CD4-positive, alpha-beta T cell treated with Interleukin-10 for 1 hour (primary cell): Measurements from ENCODE around the gene OMD.
"Not testable (repeated sequence)": the region's sequence is repeated elsewhere in the genome, so short reads cannot be mapped to it uniquely, and the experiment has no call there.

Experiments
- DNase-seq: peaks from one replicate; pipeline ENCODE4 v3.0.0-alpha.2; 2020

Gene OMD

DNA sequence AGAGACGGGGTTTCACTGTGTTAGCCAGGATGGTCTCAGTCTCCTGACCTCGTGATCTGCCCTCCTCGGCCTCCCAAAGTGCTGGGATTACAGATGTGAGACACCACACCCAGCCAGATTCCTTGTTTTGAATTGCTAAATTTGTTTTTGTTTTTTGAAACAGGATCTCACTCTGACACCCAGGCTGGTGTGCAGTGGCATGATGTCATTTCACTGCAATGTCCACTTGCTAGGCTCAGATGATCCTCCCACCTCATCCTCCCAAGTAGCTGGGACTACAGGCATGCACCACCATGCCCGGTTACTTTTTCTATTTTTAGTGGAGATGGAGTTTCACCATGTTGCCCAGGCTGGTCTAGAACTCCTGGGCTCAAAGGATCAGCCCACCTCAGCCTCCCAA, 13.1 kb downstream of the OMD start:
- not testable (repeated sequence) for DNase-seq

DNA sequence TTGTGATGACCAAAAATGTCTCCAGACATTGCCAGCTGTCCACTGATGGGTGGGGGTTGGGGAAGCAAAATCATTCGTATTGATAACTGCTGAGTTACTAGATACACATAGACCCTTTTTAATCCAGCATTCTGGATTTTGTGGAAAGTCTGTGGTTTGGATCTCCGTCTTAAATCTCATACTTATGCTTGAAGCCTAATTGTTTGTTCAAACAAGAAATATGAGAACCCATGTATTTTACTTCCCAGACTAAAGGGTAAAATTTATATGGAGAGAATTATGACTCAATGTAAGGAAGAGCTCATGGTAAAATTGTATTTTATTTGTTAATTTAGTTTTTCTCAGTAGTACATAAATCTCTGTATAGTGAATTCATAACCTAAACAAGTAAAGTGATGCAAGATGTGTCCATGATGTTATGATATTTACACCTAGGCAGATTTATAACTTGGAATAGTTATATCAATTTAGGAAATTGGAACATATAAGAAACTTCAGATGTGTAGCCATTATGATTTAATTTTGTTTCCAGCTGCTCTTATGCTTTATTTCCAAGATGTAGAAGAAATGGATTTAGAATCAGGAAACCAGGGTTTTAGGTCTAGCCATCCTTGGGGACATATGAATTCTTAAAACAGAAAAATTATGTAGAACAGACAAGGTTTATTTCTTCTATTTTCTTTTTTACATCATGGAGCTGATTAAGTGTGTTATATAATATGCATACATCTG, 15.4 kb downstream of the OMD start:
- DNase-seq: no peak

DNA sequence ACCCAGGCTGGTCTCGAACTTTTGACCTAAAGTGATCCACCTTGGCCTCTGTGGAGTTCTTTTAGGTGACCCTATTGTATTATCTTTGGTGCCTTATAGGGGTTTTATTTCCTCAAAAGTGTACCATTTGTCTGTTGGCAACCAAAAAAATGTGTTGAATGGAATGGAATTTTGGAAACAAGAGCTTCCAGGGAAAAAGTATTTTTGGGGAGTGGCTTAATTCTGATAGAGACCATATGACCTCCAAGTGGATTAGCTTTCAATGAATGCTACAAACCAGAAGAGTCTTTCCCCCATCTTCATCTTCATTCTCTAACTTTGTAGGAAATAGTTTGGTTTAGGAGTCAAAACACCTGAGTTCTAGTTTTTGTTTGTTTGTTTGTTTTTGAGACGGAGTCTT, 16.5 kb downstream of the OMD start:
- no peak for DNase-seq

DNA sequence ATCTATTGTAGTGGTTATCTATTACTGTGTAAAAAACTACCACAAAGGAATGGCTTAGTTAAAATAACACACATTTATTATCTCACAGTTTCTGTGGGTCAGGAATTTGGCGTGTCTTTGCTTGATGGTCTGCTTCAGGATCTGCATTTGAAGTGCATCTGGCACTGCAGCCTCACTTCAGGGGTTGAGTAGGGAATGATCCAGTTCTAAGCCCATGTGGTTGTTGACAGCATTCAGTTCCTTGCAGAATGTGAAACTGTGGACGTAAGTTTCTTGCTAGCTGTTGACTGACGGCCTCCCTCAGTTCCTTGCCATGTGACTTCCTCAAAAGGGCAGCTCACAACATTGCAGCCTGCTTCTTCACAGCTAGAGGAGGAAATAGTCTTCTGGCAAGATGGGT, 17.8 kb downstream of the OMD start:
- peak; percentile 56 for DNase-seq

DNA sequence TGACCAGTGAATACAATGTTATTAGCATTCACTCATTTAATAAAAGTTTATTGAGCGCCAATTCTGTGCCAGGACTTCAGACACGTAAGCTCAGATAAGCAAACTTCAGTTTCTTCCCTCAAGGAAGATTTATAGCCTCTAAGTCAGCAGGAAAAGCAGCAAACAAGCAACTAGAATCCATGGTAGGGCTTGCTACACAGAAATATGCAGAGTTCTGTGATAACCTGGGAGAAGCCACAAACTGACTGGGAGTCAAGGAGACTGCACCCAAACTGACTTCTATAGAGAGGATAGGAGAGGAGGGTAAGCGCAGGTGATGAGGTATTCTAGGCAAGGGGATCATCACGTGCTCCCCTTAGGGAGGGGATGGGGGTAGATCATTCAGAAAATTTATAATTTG, 18.5 kb downstream of the OMD start:
- DNase-seq: no peak

DNA sequence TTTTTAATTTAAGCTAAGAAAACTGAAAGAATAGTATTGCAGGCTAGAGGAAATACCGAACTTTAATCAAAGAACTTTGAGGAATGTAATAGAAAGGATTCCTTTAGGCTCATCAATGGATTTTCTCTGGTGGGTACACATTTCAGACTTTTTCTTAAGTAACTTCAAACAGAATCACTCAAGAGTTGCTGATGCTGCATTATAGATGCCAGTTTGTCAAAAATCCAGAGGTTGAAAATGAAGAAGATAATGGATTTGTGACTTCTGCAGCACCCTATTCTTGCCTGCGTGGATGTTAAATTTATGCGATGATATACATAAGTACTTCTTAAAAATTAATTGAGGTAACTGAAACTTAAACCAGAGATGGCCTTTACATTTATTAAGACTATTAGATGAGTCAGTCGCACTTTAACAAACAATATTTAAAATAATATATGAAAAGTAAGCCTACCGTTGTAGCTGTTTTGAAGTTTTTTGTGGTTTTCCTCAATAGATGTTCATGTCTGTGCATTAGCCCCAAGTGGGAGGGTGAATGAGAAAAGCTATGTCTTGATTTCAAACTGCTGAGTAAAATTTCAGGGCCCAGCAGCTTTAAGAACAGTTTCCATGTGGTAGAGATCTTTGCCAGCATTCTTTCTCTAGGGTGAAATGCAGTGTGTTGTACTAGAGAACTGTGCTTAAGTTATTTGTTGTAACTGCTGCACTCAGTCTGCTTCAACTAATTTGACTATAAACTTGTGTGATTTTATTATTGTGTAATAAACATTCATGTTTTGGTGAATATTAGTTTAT, 20.0 kb downstream of the OMD start, which contains the start of gene OGN:
TSS of gene OGN (minus strand) at position 537 of the 795 bp plus-strand sequence. CDS start 1,171 bp downstream, outside the sequence.
- DNase-seq: no peak

DNA sequence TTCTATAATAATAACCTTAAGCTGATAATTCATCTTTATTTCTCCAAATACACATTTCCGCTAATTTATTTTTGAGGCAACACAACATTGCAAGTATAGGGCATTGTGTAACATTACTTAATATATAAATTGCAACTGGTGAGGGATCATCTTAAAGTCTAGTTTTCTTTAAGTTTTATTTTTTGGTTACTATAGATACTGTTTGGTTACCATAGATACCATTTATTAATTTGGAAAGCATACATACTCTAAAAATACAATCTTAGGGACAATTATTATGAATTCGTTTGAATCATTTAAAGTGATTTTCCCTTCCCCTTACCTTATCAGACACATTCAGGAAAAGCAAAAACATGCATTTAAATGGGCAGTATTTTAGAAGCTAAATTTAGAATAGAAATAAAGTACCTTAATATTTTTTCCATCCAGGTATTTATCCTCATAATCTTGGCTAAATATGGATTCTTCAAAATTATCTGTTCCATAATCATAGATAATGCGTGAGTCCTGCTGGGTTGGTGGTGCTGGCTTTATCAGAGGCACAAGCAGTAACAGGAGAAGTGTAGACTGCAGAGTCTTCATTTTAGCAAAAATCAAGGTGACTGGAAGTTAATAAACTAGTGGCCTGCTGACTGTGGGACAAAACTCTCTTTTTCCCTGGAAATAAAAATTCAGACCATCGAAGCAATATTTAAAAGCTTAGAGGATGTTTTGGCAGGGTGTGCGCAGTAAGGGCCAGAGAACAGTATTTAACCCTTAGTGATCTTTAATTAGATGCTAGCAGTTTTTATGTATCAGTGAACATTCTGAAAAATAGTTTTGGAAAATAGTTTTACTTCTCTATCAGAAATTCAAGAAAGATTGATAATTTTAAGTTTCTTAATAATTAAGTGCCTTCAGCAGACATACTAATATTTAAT, 21.2 kb downstream of the OMD start:
- no peak for DNase-seq

DNA sequence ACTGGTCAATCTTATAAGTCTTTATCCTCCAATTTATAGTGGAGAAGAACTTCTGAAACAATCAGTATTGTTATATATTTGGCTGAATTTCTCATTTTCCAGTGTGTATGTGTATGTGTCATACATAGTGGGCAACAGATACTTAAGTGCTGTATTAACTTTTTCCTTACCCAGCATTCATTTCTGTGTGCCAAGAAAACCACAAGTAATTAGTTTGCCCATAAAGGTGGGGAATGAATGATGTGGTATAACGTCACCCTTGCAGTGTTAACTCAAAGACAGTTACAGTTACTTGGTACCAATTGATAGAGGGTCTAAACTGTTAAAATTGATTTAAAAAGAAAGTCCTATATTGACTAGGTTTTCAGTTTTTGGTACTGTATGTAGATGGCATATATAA, 21.9 kb downstream of the OMD start:
- no peak for DNase-seq

DNA sequence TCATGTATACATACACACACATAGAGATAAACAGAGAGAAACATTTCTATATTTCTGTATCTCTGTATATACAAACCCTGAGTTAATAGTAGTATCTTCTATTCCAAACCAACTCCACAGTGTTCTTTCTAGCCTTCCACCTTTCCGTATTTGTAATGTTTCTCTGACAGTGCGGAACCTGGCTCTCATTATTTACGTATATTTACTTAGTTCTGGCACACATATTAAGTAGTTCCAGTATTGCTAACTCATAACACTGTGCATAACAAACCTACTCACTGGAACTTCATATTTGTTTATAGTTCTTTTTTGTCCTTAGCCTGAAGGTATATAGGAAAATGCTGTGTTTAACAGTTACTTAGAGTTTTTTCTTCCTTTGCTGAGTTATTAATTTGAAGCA, 26.4 kb downstream of the OMD start:
- DNase-seq: no peak

DNA sequence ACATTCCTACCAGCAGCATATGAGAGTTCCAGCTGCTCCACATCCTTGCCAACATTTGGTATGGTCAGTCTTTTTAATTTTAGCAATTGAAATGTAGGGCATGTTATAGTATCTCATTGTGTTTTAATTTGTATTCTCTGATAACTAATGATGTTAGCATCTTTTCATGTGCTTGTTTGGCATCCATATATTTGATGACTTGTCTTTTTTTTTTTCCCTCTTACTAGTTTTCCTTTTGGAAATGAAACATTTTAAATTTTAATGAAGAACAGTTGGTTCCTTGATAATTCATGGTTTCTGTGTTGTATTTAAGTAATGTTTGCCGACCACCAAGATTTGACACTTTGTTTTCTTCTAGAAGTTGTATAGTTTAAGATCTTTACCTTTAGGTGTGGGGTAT, 28.7 kb downstream of the OMD start:
- no peak for DNase-seq

DNA sequence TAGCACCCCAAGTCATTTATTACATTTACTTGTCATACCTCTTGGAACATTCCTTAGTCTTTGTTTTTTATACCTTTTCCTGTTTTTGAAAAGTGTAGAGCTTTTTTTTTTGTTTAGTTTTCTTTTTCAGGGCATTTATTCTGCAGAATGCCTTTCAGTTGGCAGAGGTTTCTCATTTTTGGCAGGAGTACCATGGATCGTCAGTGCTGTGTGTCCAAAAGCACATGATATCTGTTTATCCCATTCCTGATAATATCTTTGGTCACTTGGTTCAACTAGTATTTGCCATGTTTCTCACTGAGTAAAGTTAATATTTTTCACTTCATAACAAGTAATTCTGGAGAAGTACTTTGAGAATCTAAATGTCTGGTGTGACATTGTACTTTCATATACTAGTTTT, 30.6 kb downstream of the OMD start:
- DNase-seq: no peak

DNA sequence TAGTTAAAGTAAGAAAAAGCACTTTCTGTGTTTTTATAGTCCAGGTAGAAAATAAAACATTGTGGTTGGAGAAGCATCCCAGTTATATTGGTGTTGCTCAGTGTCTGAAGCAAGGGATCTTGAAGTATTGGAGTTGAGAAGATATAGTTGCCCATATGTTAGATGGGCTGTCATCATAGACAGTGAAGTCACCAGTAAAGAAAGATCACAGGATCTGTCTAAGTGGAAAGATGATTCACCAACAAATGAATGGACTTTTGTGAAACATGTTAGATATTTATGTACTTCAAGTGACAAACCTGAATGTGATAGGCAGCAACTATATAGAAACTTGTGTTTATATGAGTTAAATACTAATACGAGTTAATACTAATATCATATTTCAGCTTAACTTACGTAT, 31.6 kb downstream of the OMD start:
- DNase-seq: no peak

DNA sequence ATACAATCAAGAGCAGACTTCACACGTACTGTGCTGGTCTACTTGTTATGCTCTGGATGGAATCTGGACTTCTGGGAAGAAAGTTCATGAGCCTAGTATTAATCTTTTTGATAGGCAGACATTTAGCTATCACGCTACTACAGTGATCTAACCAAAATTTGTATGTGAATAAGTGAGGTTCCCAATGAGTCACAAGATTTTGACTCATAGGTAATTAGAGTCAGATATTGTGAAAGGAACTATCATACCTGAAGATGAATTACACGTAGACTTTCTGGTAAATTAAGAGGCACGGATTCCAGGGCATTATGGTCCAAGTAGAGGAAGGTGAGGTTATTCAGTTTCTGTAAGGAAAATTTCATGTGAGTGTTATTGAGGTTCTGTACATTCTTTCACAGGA, 38.3 kb downstream of the OMD start:
- no peak for DNase-seq

DNA sequence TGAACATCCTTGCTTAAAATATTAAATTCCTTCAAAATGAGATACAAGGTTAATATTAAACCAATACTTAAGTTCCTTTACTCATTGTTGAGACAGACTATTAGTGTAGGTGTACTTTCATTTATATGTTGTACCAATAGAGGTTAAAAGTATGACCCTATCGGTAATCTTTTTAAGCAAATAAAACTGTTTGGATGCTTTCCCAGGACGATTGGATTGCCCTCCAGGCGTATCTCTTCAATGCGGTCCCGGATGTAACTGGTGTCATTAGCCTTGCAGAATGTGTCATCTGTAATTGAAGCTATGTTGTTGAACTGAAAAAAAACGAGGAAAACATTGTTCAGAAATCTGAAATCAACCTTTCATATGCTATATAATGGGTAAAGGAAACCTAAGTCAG, 38.8 kb downstream of the OMD start:
- no peak for DNase-seq

DNA sequence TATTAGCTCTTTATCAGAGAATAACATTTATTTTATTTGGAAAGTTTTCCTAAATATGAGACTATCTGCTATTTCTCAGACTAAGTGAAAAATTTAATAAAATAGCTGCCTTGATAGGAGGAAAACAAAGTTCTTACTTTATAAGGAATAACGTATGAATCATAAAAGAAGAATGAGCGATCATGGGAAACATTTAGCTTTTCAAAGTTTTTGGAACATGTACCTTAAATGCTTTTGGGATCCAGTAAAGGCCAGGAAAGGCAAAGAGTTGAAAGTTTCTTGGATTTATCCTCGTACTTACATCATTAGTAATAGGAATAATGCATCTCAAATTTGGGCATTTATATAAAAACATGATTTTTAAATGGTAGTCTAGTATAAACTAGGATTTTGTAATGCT, 39.3 kb downstream of the OMD start:
- no peak for DNase-seq

DNA sequence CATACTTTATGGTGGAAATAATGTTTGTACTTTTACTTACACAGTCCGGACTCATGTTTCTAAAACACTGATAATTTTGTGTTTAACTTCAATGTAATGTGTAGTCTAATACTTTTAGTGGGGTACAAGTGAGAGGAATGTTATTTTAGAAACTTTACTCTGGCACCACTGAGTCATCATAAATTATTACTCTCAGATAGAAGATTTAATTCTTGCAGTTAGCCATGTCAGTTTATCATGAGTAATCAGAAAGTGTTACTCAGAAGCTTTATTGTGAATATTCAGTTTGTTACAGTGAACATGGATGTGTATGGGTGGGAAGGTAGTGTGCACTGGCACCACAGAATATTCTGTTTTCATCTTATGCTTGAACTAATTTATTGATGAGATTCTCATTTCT, 39.9 kb downstream of the OMD start:
- no peak for DNase-seq

DNA sequence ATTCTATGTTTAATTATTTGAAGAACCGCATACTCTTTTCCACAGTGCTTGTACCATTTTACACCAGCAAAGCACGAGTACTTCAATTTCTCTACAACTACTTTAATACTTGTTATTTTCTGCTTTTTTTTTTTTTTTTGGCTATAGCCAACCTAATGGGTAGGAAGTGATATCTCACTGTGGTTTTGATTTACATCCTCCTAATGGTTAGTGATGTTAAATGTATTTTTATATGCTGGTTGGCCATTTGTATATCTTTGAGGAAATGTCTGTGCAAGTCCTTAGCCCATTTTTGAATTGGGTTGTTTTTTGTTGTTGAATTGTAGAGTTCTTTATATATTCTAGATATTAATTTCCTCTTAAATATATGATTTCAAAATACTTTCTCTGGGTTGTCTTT, 42.5 kb downstream of the OMD start:
- no peak for DNase-seq

DNA sequence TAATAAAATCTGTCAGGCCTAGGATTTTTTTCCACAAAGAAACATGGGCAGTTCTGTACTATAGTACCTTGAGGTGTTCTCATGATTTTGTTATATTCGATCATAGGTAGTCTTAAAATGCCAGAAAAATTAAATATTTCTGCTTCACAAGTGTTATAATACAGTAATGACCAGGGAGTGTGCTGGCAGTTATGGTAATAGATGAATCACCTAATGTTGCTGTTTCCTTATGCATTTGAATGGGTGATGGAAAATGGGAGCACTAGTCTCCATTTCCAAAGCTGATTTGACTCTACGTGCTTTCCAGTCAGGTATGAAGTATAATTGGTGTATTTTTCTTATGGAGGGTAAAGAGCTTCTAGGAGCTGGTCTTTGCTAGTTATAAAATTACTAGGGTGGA, 43.7 kb downstream of the OMD start:
- DNase-seq: no peak

DNA sequence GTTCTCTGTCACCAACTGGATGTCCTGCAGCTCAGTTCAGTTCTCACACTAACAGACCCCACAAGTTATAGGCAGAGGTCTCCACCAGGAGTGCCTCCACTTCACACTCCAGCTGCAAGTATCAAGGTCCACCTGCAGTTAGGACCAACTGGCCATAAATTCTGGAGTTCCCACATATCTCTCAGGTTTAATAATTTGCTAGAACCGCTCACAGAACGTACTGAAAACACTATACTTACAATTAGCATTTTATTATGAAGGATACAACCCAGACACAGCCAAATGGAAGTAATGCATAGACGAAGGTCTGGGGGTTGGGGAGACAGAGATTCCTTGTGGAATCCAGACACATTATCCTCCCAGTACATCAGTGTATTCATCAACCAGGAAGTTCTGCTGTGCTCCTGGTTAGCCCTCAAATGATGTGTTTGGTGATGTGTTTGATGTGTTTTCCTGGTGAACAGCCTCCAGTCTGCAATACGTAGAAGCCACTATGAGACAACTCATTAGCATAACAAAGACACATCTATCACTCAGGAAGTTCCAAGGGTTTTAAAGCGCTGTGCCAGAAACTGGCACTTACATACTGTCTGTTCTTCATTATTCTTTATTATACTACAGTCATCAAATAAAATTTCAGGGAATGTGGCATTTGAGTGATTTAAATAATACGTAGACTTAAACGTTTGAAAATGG, 45.3 kb downstream of the OMD start:
- DNase-seq: peak; percentile 16

DNA sequence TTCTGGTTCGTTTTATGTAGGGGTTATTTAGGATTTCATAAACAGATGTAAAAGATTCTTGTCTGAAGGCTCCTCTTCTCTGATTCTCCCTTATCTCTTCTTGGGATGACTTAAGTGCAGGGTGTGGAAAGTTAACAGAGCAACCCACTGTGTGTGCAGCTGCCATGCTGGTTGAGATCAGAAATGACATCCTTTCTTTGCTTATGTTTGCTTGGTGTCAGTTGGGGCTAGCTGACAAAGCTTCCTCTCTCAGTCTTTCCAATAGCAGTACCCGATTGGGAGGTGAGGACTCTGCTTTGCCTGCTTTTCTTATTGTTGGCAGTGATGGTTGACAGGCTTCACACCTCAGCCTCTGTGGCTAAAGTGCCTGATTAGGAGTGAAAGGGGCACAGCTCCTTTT, 46.4 kb downstream of the OMD start:
- no peak for DNase-seq

DNA sequence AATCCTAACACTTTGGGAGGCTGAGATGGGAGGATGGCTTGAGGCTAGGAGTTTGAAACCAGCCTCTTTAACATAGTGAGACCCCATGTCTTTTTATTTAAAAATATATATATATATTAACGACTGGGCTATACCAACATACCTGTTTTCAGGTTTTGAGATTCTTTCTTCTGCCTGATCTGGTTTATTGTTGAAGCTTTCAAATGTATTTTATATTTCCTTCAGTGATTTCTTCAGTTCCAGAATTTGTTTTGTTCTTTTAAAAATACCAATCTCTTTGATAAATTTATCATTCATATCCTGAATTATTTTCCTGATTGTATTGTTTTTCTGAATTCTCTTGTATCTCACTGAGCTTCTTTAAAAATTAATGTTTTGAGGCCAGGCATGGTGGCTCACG, 51.1 kb downstream of the OMD start:
- no peak for DNase-seq

DNA sequence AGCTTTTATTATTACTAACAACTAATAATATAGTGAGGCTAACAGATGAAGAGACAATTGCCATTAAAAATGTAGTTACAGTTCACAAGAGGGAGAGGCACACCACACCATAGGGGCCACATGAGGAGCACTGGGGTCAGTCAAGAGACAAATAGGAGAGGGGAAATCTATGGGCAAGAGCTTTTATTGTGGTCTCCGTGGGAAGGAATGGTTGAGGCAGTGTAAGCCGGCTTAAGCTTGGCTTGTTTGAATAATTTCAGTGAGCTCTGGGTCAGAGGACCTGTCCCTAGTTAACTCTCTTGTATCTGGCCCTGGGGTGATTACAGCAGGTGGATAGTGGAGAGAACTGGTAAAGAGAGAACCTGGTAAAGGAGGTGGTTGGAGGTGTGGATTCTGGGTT, 55.2 kb downstream of the OMD start:
- DNase-seq: no peak
